ENCODE measurements around the gene TWIST2.

DNA sequence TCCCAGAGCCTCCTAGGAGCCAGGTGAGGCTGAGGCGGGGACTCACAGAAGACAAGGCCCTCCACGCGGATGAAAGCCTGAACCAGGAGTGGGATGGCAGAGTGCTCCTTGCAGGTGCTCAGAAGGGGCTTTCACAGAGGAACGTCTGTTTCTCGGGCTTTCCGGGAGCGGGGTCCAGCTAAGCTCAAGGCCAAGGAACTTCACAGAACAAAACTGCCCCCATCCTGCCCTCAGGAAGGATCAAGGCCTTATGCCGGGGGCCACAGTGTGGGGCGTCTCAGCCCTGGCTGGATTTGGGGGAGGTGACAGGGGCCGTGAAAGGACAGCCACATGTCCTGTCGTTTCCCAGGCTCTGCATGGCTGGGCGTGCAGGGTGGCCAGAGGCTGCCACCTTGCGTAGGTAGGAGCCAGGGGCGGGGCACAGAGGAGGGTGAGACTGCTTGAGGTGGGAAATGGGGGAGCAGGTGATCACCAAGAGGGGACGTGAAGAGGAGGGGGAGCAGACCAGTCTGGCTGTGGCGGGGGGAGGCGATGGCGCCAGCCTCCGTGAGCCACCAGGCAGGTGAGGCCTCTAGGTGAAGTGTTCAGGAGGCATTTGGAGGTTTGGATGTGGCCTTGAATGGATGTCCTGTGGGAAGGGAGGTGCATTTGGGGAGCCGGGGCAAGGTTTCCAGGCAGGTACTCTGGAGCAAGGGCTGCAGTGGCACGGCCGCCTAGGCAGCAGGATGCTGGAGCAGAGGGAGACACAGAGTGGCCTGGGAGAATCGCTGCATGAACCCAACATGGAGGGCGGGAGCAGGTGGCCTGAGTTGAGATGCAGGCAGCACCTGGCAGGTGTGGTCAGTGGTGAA lies 79.1 kb downstream of the TWIST2 start:
- TF ChIP-seq CTCF (IDR thresholded peaks at IDR 0.05) (no peak), EP300 (IDR thresholded peaks at IDR 0.05) (no peak), POLR2A (IDR thresholded peaks at IDR 0.05) (no peak)
